MCF 10A (cell line): ENCODE results near the gene ZFHX3. TPM values are rescaled to one million over a fixed set of nuclear protein-coding genes. Genes with fewer than 3 reads are reported as not detected.

Source experiments
- BruUV-seq: library from RNA; stranded (reverse); fragments of 400-500 nt; replicated peaks from 2 replicates; lab custom pipeline; 2021; lab: Mats Ljungman, UMichigan
- CTCF ChIA-PET: fragments of 300-600 bp; sonication (Branson Sonifier 250); formaldehyde crosslinking; extraction: SDS; loops from one replicate; lab custom pipeline; 2021; ENCODE audit warnings: antibody characterized with exemption, inconsistent platforms; lab: Yijun Ruan, JAX
- POLR2A ChIA-PET: fragments of 300-600, 350-650 bp; sonication (Branson Sonifier 250); formaldehyde crosslinking; extraction: SDS; loops from one replicate; lab custom pipeline; 2020; ENCODE audit warnings: antibody characterized with exemption, inconsistent platforms; lab: Yijun Ruan, JAX
- DNase-seq: peaks from one replicate; pipeline ENCODE4 v3.0.0-alpha.2; 2018; ENCODE audit not compliant: unreplicated experiment
- H3K27ac Mint-ChIP-seq: one replicate; pipeline ENCODE4 v1.8.0; 2022; ENCODE audit warnings: mild to moderate bottlenecking, low read depth, mixed read lengths; ENCODE audit not compliant: unreplicated experiment
- H3K27me3 Mint-ChIP-seq: one replicate; pipeline ENCODE4 v1.8.0; 2022; ENCODE audit warnings: mixed read lengths; ENCODE audit not compliant: insufficient read depth, unreplicated experiment
- H3K36me3 Mint-ChIP-seq: one replicate; pipeline ENCODE4 v1.8.0; 2022; ENCODE audit warnings: mild to moderate bottlenecking, moderate library complexity, mixed read lengths; ENCODE audit not compliant: insufficient read depth, unreplicated experiment
- H3K4me1 Mint-ChIP-seq: one replicate; pipeline ENCODE4 v1.8.0; 2022; ENCODE audit warnings: mixed read lengths; ENCODE audit not compliant: insufficient read depth, unreplicated experiment
- H3K4me3 Mint-ChIP-seq: one replicate; pipeline ENCODE4 v1.8.0; 2022; ENCODE audit warnings: mild to moderate bottlenecking, moderate library complexity, mixed read lengths; ENCODE audit not compliant: unreplicated experiment
- H3K9me3 Mint-ChIP-seq: one replicate; pipeline ENCODE4 v1.8.0; 2022; ENCODE audit warnings: mixed read lengths; ENCODE audit not compliant: unreplicated experiment
- intact Hi-C: fragments of 100-400 bp; cut with micrococcal nuclease; formaldehyde crosslinking; loops from 2 replicates; pipeline ENCODE4 v1.14.1; 2022
- total RNA-seq: library from RNA; stranded (reverse); gene quantifications from 2 replicates; pipeline ENCODE4 v1.2.3, GENCODE V29; 2022
- TF ChIP-seq, protein P1 (sequence below): fragments of 200-600 bp; IDR thresholded peaks from one replicate; pipeline ENCODE4 v1.8.0; 2022; ENCODE audit warnings: antibody characterized with exemption, mild to moderate bottlenecking; ENCODE audit not compliant: unreplicated experiment

The ZFHX3 gene
- total RNA-seq, 1 experiment from 2014 or later, result 27.4 TPM

DNA sequence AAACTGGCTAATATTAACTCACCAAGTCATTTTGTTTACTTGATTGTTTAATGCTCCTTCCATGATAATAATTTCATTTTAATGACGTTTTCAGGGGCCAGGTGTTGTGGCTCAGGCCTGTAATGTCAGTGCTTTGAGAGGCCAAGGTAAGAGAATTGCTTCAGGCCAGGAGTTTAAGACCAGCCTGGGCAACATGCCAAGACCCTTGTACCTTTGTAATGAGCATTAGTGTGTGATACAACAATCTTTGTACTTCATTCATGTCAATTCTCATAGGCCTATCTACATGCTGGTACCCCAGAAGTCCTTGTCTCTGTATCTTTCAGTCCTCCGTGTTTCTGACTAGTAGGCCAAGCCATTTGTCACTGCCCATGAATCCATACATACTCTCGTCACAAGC is 296.9 kb downstream of the ZFHX3 start:
- TF ChIP-seq, protein P1, sequence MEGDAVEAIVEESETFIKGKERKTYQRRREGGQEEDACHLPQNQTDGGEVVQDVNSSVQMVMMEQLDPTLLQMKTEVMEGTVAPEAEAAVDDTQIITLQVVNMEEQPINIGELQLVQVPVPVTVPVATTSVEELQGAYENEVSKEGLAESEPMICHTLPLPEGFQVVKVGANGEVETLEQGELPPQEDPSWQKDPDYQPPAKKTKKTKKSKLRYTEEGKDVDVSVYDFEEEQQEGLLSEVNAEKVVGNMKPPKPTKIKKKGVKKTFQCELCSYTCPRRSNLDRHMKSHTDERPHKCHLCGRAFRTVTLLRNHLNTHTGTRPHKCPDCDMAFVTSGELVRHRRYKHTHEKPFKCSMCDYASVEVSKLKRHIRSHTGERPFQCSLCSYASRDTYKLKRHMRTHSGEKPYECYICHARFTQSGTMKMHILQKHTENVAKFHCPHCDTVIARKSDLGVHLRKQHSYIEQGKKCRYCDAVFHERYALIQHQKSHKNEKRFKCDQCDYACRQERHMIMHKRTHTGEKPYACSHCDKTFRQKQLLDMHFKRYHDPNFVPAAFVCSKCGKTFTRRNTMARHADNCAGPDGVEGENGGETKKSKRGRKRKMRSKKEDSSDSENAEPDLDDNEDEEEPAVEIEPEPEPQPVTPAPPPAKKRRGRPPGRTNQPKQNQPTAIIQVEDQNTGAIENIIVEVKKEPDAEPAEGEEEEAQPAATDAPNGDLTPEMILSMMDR, result no peak
- POLR2A ChIA-PET, result no interaction called here
- no peaks in the 10 kb centered on the region for H3K4me1 Mint-ChIP-seq
- H3K27ac Mint-ChIP-seq, result peak overlapping the region; percentile 16
- no peaks in the 10 kb centered on the region for H3K27me3 Mint-ChIP-seq
- CTCF ChIA-PET, result no interaction called here
- peaks cover 4% of the 10 kb centered on the region for H3K9me3 Mint-ChIP-seq
- DNase-seq, result no peak
- H3K36me3 Mint-ChIP-seq, result peaks cover 7% of the 10 kb centered on the region
- intact Hi-C loops, result no loop called here
- no peak overlapping the region for H3K4me3 Mint-ChIP-seq
- BruUV-seq, result no TSS peak

DNA sequence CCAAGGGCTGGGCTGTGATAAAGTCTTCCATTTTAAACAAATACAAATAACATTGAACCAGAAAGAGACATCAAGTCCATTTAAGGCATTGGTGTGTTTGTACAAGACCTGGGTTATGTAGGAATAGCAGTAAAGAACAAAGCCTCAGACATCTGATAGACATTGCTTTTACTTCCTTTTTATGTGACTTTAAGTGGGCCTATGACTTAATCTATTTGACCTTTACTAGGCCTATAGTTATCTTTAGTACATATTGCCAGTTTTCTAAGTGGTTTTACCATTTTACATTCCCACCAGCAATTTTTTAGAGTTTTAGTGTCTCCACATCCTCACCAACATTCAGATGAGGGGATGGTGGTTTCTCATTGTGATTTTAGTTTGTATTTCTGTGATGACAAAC is 298.8 kb downstream of the ZFHX3 start:
- CTCF ChIA-PET, result no interaction called here
- Mint-ChIP-seq H3K36me3 (peaks cover 8% of the 10 kb centered on the region), H3K4me3 (no peak overlapping the region), H3K27ac (no peak overlapping the region), H3K4me1 (no peaks in the 10 kb centered on the region), H3K9me3 (no peaks in the 10 kb centered on the region), H3K27me3 (no peaks in the 10 kb centered on the region)
- DNase-seq, result no peak
- BruUV-seq, result no TSS peak
- intact Hi-C loops, result no loop called here
- POLR2A ChIA-PET, result no interaction called here
- TF ChIP-seq, protein P1, result no peak

DNA sequence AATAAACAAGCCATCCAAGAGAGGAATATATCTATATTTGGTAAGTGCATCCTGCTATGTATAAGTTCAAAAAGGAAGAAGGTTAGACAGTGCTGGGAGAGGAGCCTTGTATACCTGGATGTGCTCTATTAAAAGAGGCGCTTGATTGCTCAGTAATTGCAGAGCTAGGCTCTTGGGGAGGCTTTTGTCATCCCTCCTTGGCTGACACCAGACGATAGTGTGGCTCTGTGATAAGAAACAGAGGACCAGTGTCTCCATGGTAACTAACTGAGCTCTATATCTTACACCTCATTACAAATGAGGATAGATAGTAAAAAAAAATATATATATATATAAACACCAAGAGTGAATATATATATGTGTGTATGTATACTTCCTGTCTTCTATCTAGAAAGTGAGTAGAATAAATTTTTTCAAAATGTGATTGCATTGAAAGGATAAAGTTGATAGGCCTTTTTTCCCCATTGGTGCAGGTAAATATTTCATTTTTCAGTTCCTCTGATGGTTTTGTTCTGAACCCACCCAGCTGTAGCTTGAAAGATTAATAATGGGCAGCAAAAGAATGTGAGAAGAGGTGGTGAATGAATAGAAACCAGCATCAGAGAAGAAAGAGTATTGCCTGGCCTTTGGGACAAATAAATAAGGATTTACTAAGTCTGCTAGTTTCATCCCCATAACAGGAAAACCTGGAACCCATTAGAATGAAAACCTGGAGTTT is 303.7 kb downstream of the ZFHX3 start:
- BruUV-seq, result no TSS peak
- DNase-seq, result no peak
- H3K27ac Mint-ChIP-seq, result no peak overlapping the region

DNA sequence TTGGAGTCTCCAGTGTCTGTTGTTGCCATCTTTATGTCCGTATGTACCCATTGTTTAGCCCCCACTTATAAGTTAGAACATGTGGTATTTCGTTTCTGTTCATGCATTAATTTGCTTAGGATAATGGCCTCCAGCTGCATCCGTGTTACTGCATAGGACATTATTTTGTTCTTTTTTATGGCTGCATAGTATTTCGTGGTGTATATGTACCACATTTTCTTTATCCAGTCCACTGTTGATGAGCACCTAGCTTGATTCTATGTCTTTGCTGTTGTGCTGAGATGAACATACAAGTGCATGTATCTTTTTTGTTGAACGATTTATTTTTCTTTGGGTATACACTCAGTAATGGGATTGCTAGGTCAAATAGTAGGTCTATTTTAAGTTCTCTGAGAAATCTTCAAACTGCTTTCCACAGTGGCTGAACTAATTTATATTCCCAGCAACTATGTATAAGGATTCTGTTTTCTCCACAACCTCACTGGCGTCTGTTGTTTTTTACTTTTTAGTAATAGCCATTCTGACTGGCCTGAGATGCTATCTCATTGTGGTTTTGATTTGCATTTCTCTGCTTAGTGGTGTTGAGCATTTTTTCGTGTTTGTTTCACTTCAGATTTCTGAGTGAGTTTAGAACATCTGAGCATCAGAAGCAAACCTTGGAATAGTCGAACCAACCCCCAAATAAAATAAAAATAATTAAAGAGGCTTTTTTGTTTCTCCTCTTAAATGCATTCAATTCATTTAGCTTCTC is 304.7 kb downstream of the ZFHX3 start:
- no peaks in the 10 kb centered on the region for H3K27me3 Mint-ChIP-seq
- no peak overlapping the region for H3K27ac Mint-ChIP-seq
- H3K36me3 Mint-ChIP-seq, result peaks cover 8% of the 10 kb centered on the region
- POLR2A ChIA-PET, result no interaction called here
- H3K4me3 Mint-ChIP-seq, result no peak overlapping the region
- peaks cover 4% of the 10 kb centered on the region for H3K4me1 Mint-ChIP-seq
- H3K9me3 Mint-ChIP-seq, result no peaks in the 10 kb centered on the region
- TF ChIP-seq, protein P1, result no peak
- DNase-seq, result no peak
- no TSS peak for BruUV-seq
- intact Hi-C loops, result no loop called here
- CTCF ChIA-PET, result interaction anchor here (0.6 kb wide), 1 partner anchor 43 kb away, joined by 3 read pairs; no protein-coding TSS in a partner anchor

More for the DNA sequence above, 303.7 kb downstream of the ZFHX3 start:
- Mint-ChIP-seq H3K27me3 (no peaks in the 10 kb centered on the region), H3K36me3 (peaks cover 8% of the 10 kb centered on the region), H3K9me3 (no peaks in the 10 kb centered on the region), H3K4me3 (no peak overlapping the region), H3K4me1 (peaks cover 4% of the 10 kb centered on the region)
- intact Hi-C loops, result no loop called here
- POLR2A ChIA-PET, result interaction anchor here (0.7 kb wide), 1 partner anchor 221 kb away, joined by 4 read pairs; no protein-coding TSS in a partner anchor
- TF ChIP-seq, protein P1, result no peak
- CTCF ChIA-PET, result interaction anchor here (0.5 kb wide), 1 partner anchor 954 kb away, joined by 6 read pairs; no protein-coding TSS in a partner anchor
